ENCODE data around the gene SERPINA6. TPM values are rescaled to one million over a fixed set of nuclear protein-coding genes. Genes with fewer than 3 reads are reported as not detected.
"Not testable (repeated sequence)": the region's sequence is repeated elsewhere in the genome, so short reads cannot be mapped to it uniquely, and the experiment has no call there.

The SERPINA6 gene
- total and polyA plus RNA-seq, 3 donors from 2014 or later = 1.8 TPM; not detected in 2

DNA sequence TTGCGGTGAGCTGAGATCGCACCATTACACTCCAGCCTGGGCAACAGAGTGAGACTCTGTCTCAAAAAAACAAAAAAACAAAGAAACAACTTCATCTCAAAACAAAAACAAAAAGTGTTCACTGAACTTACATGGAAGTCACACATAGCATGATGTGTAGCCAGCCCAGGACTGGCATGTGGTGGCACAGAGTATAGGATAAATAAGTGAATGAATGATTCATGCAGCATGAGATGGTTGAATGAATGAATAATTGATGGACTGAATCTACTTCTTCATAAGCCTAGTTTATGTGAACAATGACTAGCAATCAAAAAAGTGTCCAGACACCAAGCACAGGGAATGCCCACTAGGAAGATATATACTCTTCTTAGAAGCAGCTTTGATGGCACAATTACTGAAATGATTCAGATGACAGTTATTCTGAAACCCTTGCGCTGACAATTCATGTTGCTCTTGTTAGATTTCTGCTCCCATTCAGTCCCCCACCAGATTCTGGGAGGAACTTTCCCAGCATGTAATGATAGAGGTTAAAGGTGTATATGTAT, 31.6 kb upstream of the SERPINA6 start:
- Histone ChIP-seq H3K4me3 (no peak overlapping the region), H3K4me1 (no peaks in the 10 kb centered on the region), H3K36me3 (ENCODE audit: low read depth, missing control alignments) (no peaks in the 10 kb centered on the region), H3K9me3 (no peaks in the 10 kb centered on the region), H3K27me3 (no peaks in the 10 kb centered on the region), H3K27ac (no peak overlapping the region)
- intact Hi-C loops (cut with DNase I; ENCODE audit: low total_unique reads) = no loop called here
- TF ChIP-seq, protein P1, sequence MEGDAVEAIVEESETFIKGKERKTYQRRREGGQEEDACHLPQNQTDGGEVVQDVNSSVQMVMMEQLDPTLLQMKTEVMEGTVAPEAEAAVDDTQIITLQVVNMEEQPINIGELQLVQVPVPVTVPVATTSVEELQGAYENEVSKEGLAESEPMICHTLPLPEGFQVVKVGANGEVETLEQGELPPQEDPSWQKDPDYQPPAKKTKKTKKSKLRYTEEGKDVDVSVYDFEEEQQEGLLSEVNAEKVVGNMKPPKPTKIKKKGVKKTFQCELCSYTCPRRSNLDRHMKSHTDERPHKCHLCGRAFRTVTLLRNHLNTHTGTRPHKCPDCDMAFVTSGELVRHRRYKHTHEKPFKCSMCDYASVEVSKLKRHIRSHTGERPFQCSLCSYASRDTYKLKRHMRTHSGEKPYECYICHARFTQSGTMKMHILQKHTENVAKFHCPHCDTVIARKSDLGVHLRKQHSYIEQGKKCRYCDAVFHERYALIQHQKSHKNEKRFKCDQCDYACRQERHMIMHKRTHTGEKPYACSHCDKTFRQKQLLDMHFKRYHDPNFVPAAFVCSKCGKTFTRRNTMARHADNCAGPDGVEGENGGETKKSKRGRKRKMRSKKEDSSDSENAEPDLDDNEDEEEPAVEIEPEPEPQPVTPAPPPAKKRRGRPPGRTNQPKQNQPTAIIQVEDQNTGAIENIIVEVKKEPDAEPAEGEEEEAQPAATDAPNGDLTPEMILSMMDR (IDR thresholded peaks at IDR 0.05) = no peak
- 90 to 99% methylated on average over 3 of the region's 3 CpGs for WGBS, 2 donors
- DNase-seq = no peak

DNA sequence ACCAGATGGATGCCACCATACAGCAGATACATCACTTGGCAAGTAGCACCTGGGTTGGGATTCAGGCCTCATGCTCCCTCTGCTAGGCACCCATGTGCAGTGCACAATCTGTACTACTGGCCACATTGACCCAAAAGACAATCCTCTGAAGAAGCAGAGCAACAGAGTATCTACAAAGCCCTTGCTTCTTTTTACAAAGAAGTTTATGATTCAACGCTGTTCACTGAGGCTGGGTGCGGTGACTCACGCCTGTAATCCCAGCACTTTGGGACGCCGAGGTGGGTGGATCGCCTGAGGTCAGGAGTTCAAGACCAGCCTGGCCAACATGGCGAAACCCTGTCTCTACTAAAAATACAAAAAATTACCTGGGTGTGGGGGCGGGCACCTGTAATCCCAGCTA, 31.1 kb upstream of the SERPINA6 start:
- H3K9me3 ChIP-seq; H3K36me3 ChIP-seq (ENCODE audit: low read depth, missing control alignments); H3K27ac ChIP-seq; DNase-seq; intact Hi-C loops (cut with DNase I; ENCODE audit: low total_unique reads); H3K27me3 ChIP-seq; H3K4me3 ChIP-seq; H3K4me1 ChIP-seq: not testable (repeated sequence)
- 91 to 97% methylated on average over 8 of the region's 8 CpGs for WGBS, 2 donors

DNA sequence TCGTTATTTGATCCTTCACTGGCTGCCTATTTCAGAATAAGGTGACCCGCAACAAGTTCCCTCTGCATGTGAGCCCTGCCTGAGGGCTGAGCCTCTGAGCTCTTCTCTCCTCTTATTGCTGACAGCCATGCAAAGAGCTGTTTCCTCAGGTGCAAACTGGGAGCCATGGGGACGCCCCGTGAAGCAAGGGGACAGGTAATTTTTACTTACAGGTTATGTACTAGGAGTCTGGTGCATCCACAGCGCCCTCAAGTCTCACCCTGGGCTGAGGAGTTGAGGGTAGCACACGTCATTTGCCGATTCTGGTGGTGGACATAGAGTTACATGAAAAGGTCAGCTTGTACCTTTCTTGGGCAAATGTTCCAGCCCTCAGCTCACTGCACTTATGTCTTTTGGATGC, 26.1 kb upstream of the SERPINA6 start:
- H3K36me3 ChIP-seq (ENCODE audit: low read depth, missing control alignments) = no peaks in the 10 kb centered on the region
- H3K4me1 ChIP-seq = no peaks in the 10 kb centered on the region
- WGBS, 2 donors = 82 to 86% methylated on average over 7 of the region's 7 CpGs
- TF ChIP-seq, protein P1 (IDR thresholded peaks at IDR 0.05) = no peak
- TF ChIP-seq POLR2A (IDR thresholded peaks at IDR 0.05) = no peak
- no peak overlapping the region for H3K4me3 ChIP-seq
- H3K27me3 ChIP-seq = no peaks in the 10 kb centered on the region
- intact Hi-C loops (cut with DNase I; ENCODE audit: low total_unique reads) = no loop called here
- H3K27ac ChIP-seq = no peak overlapping the region
- H3K9me3 ChIP-seq = no peaks in the 10 kb centered on the region
- DNase-seq = no peak

DNA sequence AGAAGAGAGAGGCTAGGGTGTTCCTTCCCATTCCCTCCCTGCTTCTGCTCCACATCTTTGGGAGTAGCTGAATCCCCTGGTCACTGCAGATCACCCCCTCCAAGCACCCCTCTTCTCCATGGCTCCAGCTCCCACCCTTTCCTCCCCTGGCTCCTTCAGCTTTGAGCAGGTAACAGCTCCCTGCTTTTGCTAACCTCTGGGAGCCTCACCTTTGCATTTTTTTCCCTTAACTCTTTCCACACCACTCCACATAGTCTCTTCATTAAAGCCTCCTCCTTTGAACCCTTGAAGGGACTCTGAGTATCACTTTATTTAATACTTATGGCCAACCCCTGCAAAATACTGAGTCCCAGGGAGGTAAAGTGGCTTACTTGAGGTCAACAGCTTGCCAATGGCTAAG, 25.7 kb upstream of the SERPINA6 start:
- intact Hi-C loops (cut with DNase I; ENCODE audit: low total_unique reads) = no loop called here
- no peak for DNase-seq
- H3K4me3 ChIP-seq = no peak overlapping the region

DNA sequence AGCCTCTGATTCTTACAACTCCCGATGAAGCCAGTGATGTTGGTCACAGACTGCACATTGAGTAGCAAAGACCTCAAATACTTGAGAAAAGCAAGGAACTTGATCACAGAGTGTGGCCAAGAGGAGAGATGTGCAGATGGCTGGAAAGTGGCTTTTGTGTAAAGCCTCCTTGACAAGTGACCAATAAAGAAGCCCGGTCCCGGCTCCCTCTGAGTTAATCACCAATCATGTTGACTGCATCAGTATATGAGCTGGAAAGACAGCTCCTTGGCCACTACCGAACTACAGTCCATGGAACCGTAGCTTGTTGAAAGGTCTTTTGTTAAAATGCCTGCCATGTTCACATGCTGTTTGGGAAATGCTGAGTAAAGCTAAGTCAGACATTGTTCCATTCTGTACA, 23.7 kb upstream of the SERPINA6 start:
- Histone ChIP-seq H3K27ac (no peak overlapping the region), H3K4me3 (no peak overlapping the region), H3K4me1 (no peaks in the 10 kb centered on the region), H3K36me3 (ENCODE audit: low read depth, missing control alignments) (no peaks in the 10 kb centered on the region), H3K27me3 (no peaks in the 10 kb centered on the region), H3K9me3 (no peaks in the 10 kb centered on the region)
- TF ChIP-seq, protein P1 (IDR thresholded peaks at IDR 0.05) = no peak
- no peak for TF ChIP-seq POLR2A (IDR thresholded peaks at IDR 0.05)
- 76 to 85% methylated on average over 5 of the region's 5 CpGs for WGBS, 2 donors
- DNase-seq = no peak
- intact Hi-C loops (cut with DNase I; ENCODE audit: low total_unique reads) = no loop called here

More for the DNA sequence above, 25.7 kb upstream of the SERPINA6 start:
- TF ChIP-seq POLR2A (IDR thresholded peaks at IDR 0.05) = no peak
- TF ChIP-seq, protein P1 (IDR thresholded peaks at IDR 0.05) = no peak
- no peaks in the 10 kb centered on the region for H3K9me3 ChIP-seq
- no peak overlapping the region for H3K27ac ChIP-seq
- H3K4me1 ChIP-seq = no peaks in the 10 kb centered on the region
- no peaks in the 10 kb centered on the region for H3K36me3 ChIP-seq (ENCODE audit: low read depth, missing control alignments)
- no peaks in the 10 kb centered on the region for H3K27me3 ChIP-seq

DNA sequence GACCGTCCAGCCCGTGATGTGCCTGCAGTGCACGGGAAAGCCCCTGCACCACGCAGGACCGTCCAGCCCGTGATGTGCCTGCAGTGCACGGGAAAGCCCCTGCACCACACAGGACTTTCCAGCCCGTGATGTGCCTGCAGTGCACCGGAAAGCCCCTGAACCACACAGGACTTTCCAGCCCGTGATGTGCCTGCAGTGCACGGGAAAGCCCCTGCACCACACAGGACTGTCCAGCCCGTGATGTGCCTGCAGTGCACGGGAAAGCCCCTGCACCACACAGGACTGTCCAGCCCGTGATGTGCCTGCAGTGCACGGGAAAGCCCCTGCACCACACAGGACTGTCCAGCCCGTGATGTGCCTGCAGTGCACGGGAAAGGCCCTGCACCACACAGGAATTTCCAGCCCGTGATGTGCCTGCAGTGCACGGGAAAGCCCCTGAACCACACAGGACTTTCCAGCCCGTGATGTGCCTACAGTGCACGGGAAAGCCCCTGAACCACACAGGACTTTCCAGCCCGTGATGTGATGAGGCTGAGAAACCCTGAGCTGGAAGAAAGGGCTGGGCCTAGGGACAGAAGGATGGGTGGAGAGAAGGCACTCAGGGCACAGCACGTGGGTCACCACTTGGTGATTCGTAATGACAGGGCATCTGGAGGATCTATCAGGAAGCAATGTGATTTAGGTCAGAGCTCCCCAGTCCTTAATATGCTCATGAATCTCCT, 23.1 kb upstream of the SERPINA6 start:
- 63 to 72% methylated on average over 8 to 23 of the region's 24 CpGs for WGBS, 2 donors
- H3K4me3 ChIP-seq; H3K27me3 ChIP-seq; intact Hi-C loops (cut with DNase I; ENCODE audit: low total_unique reads); H3K27ac ChIP-seq; H3K36me3 ChIP-seq (ENCODE audit: low read depth, missing control alignments); DNase-seq; H3K9me3 ChIP-seq; H3K4me1 ChIP-seq: not testable (repeated sequence)

All from testis (tissue), 3 donors.